Uterus (tissue), 4 donors: ENCODE measurements around the gene CSF1. TPM values are rescaled to one million over a fixed set of nuclear protein-coding genes. Genes with fewer than 3 reads are reported as not detected.
"Not testable (repeated sequence)": the region's sequence is repeated elsewhere in the genome, so short reads cannot be mapped to it uniquely, and the experiment has no call there.

Experiments used
- DNase-seq, 2 donors: peaks; one replicate each; pipeline ENCODE4 v3.0.0-alpha.2; 2019 to 2020
- H3K27ac ChIP-seq, 2 donors: fragments of 200-600 bp; sonication (generic); 1 replicate in 1 of 2; 2 replicates in 1 of 2; pipeline ENCODE4 v1.5.1; 2016 to 2018
- H3K27me3 ChIP-seq, 2 donors: fragments of 200-600 bp; sonication (generic); one replicate each; pipeline ENCODE4 v1.5.1; 2018 to 2019; ENCODE audit warnings: control low read depth in 1 of 2
- H3K36me3 ChIP-seq, 2 donors: fragments of 200-600 bp; sonication (generic); one replicate each; pipeline ENCODE4 v1.5.1; 2019; ENCODE audit warnings: control low read depth in 1 of 2
- H3K4me1 ChIP-seq, 2 donors: fragments of 200-600 bp; sonication (generic); one replicate each; pipeline ENCODE4 v1.5.1; 2018 to 2019; ENCODE audit warnings: control low read depth in 1 of 2
- H3K4me3 ChIP-seq, 2 donors: fragments of 200-600 bp; sonication (generic); 1 replicate in 1 of 2; 2 replicates in 1 of 2; pipeline ENCODE4 v1.5.1; 2018 to 2019; ENCODE audit warnings: mild to moderate bottlenecking in 1 of 2
- H3K9me3 ChIP-seq, 2 donors: fragments of 200-600 bp; sonication (generic); one replicate each; pipeline ENCODE4 v1.5.1; 2019; ENCODE audit warnings: control low read depth in 1 of 2
- POLR2A ChIP-seq, 2 donors: fragments of 450-650 bp; IDR thresholded peaks; one replicate each; pipeline ENCODE4 v1.6.1; 2016; ENCODE audit warnings: antibody characterized with exemption in 2 of 2, mild to moderate bottlenecking in 1 of 2, moderate library complexity in 1 of 2
- intact Hi-C: fragments of 100-400 bp; cut with DNase I; formaldehyde crosslinking; loops from one replicate; pipeline ENCODE4 v1.15.1; 2023; ENCODE audit warnings: low total_unique reads
- total RNA-seq, 4 donors: library from RNA; depleted of rRNA in 3 of 4; stranded (reverse); fragments of >200 nt in 3 of 4; gene quantifications; one replicate each; pipeline versions ENCODE4 v1.1.0 to v1.2.4, GENCODE V29; 2014 to 2023
- TF ChIP-seq, protein P1 (sequence below), 4 experiments: fragments of 200-600 bp in 2 of 4; fragments of 450-650 bp in 2 of 4; sonication (generic) in 2 of 4; IDR thresholded peaks; one replicate each; pipeline ENCODE4 v1.5.1; 2016 to 2019; ENCODE audit warnings: antibody characterized with exemption in 4 of 4, mild to moderate bottlenecking in 2 of 4, moderate library complexity in 1 of 4
- donor health status: DM: yes; HTN: yes; CAD: no.

The CSF1 gene, protein sequence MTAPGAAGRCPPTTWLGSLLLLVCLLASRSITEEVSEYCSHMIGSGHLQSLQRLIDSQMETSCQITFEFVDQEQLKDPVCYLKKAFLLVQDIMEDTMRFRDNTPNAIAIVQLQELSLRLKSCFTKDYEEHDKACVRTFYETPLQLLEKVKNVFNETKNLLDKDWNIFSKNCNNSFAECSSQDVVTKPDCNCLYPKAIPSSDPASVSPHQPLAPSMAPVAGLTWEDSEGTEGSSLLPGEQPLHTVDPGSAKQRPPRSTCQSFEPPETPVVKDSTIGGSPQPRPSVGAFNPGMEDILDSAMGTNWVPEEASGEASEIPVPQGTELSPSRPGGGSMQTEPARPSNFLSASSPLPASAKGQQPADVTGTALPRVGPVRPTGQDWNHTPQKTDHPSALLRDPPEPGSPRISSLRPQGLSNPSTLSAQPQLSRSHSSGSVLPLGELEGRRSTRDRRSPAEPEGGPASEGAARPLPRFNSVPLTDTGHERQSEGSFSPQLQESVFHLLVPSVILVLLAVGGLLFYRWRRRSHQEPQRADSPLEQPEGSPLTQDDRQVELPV
- 10 to 100 TPM; 19.8 to 48.2 (median 34.2) TPM for total RNA-seq

DNA sequence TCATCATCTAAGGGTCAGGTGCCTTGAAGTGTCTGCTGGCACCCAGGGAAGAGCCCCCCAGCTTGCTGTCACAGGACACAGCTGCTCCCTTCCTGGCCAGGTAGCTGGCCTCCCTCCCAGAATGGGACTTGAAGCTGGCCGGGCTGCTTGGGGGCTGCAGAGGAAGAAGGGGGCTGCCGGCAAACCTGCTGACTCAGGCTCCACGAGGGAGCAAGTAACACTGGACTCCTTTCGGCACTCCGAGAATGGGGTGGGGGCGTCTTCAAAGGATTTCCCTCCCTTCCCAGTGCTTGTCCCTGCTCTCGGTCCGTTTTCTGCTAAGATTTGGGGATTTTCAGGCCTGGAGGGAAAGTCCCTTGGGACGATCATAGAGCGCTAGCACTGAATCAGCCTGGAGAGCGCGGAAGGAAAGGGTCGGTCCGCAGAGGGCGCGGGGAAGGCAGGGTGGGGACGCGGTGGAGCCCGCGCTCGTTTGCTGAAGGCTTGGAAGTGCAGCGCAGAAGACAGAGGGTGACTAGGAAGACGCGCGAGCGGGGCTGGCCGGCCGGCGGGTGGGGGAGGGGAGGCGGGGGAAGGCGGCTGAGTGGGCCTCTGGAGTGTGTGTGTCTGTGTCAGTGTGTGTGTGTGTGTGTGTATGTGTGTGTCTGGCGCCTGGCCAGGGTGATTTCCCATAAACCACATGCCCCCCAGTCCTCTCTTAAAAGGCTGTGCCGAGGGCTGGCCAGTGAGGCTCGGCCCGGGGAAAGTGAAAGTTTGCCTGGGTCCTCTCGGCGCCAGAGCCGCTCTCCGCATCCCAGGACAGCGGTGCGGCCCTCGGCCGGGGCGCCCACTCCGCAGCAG lies at the start of gene CSF1:
Gene CSF1 (plus strand): TSS at position 727 of the 840 bp plus-strand sequence. CDS start 175 bp downstream, outside the sequence.
- DNase-seq: peak; percentile 90 to 91
- Histone ChIP-seq H3K27ac (peak within 1 kb of the TSS; percentile 90 to 96), H3K36me3 (no peaks in the 10 kb centered on the region), H3K4me3 (peak within 1 kb of the TSS; percentile 68 to 83), H3K9me3 (no peaks in the 10 kb centered on the region), H3K27me3 (no peaks in the 10 kb centered on the region), H3K4me1 (peaks cover 0 to 22% of the 10 kb centered on the region in 2 donors)
- intact Hi-C loops: no loop called here
- TF ChIP-seq, protein P1, sequence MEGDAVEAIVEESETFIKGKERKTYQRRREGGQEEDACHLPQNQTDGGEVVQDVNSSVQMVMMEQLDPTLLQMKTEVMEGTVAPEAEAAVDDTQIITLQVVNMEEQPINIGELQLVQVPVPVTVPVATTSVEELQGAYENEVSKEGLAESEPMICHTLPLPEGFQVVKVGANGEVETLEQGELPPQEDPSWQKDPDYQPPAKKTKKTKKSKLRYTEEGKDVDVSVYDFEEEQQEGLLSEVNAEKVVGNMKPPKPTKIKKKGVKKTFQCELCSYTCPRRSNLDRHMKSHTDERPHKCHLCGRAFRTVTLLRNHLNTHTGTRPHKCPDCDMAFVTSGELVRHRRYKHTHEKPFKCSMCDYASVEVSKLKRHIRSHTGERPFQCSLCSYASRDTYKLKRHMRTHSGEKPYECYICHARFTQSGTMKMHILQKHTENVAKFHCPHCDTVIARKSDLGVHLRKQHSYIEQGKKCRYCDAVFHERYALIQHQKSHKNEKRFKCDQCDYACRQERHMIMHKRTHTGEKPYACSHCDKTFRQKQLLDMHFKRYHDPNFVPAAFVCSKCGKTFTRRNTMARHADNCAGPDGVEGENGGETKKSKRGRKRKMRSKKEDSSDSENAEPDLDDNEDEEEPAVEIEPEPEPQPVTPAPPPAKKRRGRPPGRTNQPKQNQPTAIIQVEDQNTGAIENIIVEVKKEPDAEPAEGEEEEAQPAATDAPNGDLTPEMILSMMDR (IDR thresholded peaks at IDR 0.05): no peak
- peak; percentile 44 to 60 for TF ChIP-seq POLR2A (IDR thresholded peaks at IDR 0.05)

DNA sequence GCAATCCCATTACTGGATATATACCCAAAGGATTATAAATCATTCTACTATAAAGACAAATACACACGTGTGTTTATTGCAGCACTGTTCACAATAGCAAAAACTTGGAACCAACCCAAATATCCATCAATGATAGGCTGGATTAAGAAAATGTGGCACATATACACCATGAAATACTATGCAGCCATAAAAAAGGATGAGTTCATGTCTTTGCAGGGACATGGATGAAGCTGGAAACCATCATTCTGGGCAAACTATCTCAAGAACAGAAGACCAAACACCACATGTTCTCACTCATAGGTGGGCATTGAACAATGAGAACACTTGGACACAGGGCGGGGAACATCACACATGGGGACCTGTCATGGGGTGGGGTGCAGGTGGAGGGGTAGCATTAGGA lies 49.0 kb upstream of the CSF1 start:
- H3K27ac ChIP-seq, H3K4me3 ChIP-seq, H3K36me3 ChIP-seq, H3K9me3 ChIP-seq, H3K4me1 ChIP-seq, H3K27me3 ChIP-seq, DNase-seq, intact Hi-C loops: not testable (repeated sequence)

DNA sequence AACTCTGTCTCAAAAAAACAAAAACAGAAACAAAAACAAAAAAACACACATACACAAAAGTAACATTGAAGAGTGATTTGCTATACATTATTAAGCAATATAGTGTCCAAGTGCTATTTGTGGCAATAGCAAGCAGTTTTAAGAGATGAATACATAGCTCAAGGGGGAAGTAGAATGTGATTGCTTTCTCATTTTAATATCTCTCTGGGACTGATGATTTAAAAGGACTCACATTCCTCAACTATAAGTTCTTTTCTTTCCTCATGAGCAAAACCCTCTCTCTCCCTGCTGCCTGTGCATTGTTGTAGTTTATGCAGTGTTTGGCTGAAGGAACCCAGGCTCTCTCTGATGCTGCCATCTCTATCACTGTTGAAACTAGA lies 47.0 kb upstream of the CSF1 start:
- H3K27ac ChIP-seq: peak overlapping the region; percentile 50 to 59
- H3K4me1 ChIP-seq: no peaks in the 10 kb centered on the region
- H3K4me3 ChIP-seq: no peak overlapping the region
- H3K9me3 ChIP-seq: no peaks in the 10 kb centered on the region
- intact Hi-C loops: no loop called here
- no peak for DNase-seq
- TF ChIP-seq, protein P1 (IDR thresholded peaks at IDR 0.05): no peak
- TF ChIP-seq POLR2A (IDR thresholded peaks at IDR 0.05): no peak
- H3K36me3 ChIP-seq: no peaks in the 10 kb centered on the region
- no peaks in the 10 kb centered on the region for H3K27me3 ChIP-seq

DNA sequence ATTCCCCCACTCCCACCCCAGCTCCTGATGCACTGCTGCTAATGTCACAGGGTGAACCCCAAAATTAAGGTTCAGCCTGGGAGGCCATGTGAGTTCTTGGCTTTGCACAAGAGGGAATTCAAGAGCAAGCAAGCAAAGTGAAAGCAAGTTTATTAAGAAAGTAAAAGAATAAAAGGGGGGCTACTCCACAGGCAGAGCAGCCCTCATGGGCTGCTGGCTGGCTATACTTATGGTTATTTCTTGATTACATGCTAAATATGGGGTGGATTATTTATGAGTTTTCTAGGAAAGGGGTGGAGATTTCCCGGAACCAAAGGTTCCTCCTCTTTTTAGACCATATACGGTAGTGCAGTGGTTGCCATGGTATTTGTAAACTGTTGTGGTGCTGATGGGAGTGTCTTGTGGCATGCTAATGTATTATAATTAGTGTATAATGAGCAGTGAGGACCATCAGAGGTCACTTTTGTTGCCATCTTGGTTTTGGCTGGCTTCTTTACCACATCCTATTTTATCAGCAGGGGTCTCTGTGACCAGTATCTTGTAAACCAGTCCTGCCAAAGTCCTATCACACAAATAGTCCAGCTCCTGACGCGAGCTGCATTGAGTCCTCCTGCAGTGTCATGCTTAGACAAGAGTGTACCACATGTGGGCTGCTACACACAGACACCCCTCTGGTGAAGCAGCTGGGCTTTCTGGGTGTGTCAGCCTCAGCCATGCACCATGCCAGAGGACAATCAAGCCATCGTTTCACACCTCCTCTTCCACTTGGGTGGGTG lies 46.4 kb upstream of the CSF1 start:
- H3K27ac ChIP-seq: peak overlapping the region; percentile 50 to 59
- no peak overlapping the region for H3K4me3 ChIP-seq
- intact Hi-C loops: no loop called here
- H3K9me3 ChIP-seq: no peaks in the 10 kb centered on the region
- no peak for DNase-seq
- no peaks in the 10 kb centered on the region for H3K4me1 ChIP-seq
- TF ChIP-seq POLR2A (IDR thresholded peaks at IDR 0.05): no peak
- TF ChIP-seq, protein P1 (IDR thresholded peaks at IDR 0.05): no peak
- H3K36me3 ChIP-seq: no peaks in the 10 kb centered on the region
- no peaks in the 10 kb centered on the region for H3K27me3 ChIP-seq

DNA sequence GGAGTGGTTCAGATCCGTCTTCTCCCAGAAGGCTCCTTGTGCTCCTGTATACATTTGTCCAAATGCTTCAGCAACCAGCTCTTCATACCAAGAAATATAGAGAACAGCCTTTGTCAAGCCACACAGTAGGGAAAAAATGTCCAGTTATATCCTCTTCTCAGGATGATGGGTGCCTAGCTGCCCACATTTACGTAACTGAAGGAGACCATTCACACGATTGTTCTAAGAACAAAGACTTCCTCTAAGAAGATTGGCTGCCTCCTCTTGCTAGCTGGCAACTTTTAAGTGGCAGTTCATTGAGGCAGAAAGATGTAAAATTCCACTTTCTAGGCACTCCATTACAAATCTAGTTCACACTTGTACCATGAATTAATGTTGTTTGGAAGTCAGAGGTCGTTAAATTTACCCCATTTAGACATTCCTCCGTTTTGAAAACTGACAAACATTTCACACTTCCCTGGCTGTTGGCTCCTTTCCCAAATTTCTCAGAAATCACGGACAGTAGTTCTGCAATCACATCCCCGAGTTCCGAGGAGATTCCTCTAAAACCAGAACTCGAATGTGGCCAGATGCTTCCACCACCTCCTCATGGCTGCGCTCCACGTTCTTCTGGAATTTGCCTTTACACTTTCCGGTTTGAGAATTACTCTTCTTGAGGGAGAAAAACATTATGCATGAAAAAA lies 45.6 kb upstream of the CSF1 start:
- DNase-seq: peak; percentile 59 to 64
- no peaks in the 10 kb centered on the region for H3K9me3 ChIP-seq
- intact Hi-C loops: no loop called here
- H3K27ac ChIP-seq: peak overlapping the region; percentile 50 to 59
- no peaks in the 10 kb centered on the region for H3K4me1 ChIP-seq
- no peaks in the 10 kb centered on the region for H3K27me3 ChIP-seq
- H3K4me3 ChIP-seq: no peak overlapping the region
- no peaks in the 10 kb centered on the region for H3K36me3 ChIP-seq
- no peak for TF ChIP-seq POLR2A (IDR thresholded peaks at IDR 0.05)
- TF ChIP-seq, protein P1 (IDR thresholded peaks at IDR 0.05): no peak
